GM12873 (cell line): ENCODE measurements around the gene METTL23.

ENCODE experiments used
- CTCF ChIP-seq: IDR thresholded peaks from 2 replicates; pipeline ENCODE4 v1.5.1; 2012; ENCODE audit warnings: low read depth, mild to moderate bottlenecking, moderate library complexity, low read length, control low read depth; ENCODE audit not compliant: insufficient read depth; ENCODE audit errors: missing control alignments

Gene METTL23

GRCh38 chr17:76683011-76683755, 43.5 kb upstream of the METTL23 start:
- peak; percentile 38 for TF ChIP-seq CTCF

DNA sequence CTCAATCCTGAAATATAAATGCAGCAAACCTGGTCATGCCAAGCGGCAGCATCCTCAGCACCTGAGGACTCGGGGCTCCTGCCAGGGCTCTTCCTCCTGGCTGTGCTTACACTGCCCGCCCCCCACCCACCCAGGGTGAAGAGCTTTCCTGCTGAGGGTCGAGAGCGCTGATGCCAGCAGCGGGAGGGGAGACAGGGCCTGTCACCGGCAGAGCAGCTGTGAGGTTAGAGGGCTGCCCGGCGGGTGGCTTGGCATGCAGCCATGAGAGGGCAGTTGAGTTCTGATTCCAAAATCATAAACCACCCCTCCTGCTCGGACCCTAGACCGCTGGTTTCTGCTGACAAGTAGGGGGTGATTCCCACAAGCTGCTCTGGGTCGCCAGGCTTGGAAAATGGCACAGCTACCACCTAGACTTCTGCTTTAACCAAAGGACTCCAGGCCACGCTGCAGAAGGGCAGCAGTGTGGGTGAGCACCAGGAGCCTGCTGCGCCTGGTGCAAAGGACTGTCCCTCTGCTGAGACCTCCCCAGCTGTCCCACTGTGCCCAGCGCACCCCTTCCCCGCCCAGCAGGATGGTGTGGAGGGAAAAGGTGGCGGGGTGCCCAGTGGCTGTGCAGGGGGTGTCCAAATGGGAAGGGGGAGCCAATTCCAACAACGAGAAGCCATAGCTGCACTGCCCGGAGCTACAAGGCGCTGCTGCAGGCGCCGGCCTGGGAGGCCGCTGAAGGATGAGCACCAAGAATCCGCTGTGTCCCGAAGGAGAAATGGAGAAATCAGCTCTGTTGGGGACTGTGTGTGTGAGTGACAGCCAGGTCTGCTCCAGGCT, 42.5 kb upstream of the METTL23 start:
- no peak for TF ChIP-seq CTCF

- TF ChIP-seq CTCF, result no peak
Measured at GRCh38 chr17:76684756-76685155, 41.9 kb upstream of the METTL23 start.

DNA sequence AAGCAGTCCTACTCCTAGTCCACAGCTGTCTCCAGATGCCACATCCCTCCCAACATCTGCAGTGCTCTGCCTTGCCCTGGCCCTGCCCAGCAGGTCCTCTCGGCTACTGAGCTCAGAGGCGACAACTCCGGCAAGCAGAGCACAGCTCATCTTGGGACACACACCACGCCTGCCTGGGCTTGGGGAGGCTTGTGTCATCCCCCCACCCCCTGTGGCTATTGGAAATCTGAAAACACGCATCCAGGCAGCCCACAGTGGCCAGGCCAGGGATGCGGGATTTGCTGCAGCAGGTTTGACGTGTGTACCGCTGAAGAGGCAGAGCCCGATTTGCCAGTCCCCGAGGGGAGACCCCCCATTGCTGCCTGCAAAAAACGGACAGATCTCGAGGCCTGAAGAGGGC, 41.3 kb upstream of the METTL23 start:
- no peak for TF ChIP-seq CTCF

DNA sequence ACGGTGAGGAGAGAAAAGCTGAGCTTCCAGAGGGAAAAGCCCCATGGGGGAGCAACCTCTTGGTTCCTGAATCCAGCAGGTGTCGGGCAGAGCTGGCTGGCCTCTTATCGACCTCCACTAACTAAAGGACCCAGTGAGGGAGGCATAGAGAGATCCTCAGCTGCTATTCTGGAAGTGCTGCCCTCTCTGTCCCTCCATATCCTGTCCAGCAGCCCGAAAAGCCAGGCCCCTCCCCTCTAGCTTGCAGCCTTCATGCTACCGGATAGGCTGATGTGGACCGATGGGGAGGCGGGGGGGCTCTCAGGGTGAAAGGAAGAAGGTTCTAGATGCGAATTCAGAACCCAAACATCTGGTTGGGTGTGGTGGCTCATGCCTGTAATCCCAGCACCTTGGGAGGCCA, 40.8 kb upstream of the METTL23 start:
- TF ChIP-seq CTCF, result no peak

DNA sequence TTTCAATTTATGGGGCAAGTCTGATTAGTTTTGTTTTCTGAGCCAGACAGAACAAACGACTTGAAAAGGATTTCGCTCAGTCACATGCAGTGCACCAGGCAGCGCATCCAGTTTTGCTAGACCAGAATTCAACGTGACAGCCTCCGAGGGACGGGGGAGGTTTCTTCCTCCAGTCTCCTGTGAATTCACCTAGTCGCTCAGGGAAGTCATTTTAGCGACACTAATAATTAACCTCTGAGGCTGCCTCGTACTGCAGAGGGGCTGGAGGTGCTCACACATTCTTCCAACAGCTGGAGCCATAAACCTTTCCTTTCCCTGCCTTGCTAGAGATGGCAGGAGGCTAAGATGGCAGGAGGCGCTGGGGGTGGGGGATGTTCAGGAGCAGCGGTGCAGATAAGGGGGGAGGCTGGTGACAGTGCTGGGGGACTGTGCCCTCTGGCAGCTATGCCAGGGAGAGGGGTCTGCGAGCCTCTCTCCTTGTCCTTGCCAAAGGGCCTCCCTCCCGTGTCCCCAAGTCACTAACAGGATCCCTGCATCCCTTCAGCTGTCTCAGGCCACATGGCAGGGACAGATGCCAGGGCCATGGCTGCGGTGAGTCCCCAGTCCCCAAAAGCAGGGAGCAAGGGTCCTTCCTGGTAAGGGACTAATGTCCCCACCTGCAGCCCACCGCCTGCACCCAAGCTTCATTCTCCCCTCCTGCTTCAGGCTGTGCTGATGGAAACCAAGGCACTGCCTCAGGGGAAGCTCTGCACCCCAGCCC, 39.9 kb upstream of the METTL23 start:
- TF ChIP-seq CTCF, result no peak
